Mucosa of gallbladder (tissue), 1 donor: ENCODE data around the gene HOXB3. TPM values are rescaled to one million over a fixed set of nuclear protein-coding genes. Genes with fewer than 3 reads are reported as not detected.

ENCODE experiments used
- DNase-seq: peaks from one replicate; pipeline ENCODE4 v3.0.0-alpha.2; 2020; ENCODE audit warnings: low spot score
- total RNA-seq: library from RNA; stranded (reverse); gene quantifications from one replicate; pipeline ENCODE4 v1.2.1, GENCODE V29; 2021
- donor health status: DM: no; HTN: no; CAD: no.

Gene HOXB3
- total RNA-seq, 1 donor from 2014 or later: 17.2 TPM

DNA sequence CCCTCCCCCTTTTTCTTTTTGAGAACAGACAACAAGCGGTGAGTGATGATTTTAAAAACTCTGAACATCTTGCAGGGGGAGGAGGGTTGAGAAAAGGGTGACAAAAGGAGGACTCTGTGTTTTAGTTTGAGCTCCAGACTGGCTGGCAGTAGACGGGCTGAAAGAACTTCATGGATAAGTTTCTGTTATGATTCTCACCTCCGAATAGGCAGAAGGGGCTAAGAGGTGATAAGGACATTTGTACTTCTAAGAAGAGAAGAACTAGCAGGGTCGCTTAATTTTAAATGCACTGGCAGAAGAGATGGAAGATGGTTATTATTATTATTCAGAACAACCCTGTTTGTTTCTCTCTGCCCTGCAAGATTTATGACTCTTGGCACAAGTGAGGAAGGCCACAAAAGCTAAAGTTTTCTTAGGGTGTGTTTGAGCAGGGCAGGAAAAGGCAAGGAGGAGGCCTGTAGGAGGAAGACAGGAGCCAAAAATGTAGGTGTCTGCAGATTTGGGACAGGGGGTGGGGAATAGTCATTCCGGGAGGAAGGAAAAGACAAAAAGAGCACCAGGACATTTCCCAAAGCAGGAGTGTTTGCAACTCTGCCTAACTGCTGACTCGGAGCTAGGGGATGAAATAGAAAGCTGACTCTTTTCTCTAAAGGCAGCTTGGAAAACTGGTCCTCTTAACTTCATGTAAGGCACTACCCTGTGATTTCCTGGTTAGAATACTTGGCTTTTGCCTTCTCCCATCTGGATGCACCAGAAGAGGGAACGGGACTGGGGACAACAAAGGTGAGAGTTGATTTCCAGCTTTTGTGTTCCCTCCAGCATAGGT lies 33.3 kb downstream of the HOXB3 start:
- DNase-seq: no peak

DNA sequence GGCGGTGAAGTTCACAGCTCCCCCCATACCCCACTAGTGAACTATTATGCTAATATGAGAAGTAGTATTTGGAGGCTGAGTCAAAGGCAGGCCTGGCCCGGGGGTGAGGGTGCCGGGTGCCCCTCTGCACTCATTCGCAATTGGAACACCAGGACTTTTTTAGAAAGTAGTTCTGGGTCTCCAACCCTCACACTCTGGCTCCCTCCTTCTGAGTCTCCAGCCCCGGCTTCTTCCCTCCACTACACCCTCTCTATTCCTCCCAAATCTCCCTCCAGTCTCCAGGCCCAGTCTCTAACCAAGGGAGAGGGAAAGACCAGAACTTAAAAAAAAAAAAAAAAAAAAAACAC lies 33.8 kb downstream of the HOXB3 start:
- DNase-seq: no peak

DNA sequence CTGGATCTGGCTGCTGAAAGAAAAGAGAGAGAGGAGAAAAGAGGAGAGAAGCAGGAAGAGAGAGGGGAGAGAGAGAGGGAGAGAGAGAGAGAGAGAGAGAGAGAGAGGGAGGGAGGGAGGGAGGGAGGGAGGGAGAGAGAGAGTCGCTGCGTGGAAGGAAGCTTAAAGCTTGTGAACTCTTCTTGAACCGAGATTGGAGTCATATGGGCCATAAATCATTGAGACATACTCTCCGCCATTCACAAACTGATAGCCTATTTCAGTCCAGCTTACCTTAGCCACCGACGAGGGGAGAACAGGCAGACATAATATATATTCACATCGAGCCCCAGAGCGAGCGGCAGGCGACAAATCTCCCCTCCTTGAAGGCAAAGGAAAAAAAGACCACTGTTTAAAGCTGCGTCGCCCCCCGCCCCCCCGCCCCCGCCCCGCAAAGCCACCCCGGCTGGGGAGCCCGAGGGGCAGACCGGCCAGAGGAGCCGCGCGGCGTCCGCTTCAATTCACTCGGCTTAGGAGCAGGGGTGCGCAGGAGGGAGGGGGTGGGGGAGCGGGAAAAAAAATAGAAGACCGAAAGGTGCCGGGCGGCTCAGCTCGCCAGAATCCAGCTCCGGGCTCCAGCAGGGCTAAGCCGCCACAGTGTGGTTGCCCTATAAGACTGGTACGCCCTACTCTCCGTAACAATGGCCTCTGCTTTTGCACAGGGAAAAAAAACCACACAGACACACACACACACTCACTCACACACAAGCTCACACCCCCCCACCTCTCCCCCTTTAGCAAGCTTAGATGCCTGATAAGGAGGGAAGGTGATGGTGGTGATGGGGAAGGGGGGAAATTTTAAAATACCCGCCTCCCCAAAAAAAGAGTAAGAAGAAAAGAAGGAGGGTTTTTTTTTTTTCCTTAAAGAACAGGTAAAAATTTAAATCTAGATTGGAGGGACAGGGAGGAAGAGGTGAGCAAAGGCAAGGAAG lies 34.5 kb downstream of the HOXB3 start:
- no peak for DNase-seq

GRCh38 chr17:48554412-48555257 lies 35.4 kb downstream of the HOXB3 start:
- DNase-seq: no peak

- DNase-seq: no peak
Observed at GRCh38 chr17:48553826-48554225, 36.2 kb downstream of the HOXB3 start.

DNA sequence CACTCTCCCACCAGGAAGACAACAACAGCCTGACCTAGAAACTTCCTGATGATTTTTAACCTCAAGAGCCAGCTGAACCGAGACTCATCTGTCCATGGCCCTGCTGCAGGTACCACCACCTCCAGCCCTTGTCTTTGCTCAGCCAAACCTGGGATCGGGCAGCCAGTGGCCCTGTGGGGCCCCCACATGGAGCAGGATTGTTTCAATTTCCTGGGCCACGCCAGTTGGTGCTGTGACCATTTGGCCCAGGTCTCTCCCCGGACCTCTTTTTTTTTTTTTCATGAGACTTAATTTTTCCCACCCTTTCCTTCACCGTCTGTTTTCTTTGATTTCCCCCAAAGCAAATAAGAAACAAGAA lies 36.9 kb downstream of the HOXB3 start:
- DNase-seq: no peak

DNA sequence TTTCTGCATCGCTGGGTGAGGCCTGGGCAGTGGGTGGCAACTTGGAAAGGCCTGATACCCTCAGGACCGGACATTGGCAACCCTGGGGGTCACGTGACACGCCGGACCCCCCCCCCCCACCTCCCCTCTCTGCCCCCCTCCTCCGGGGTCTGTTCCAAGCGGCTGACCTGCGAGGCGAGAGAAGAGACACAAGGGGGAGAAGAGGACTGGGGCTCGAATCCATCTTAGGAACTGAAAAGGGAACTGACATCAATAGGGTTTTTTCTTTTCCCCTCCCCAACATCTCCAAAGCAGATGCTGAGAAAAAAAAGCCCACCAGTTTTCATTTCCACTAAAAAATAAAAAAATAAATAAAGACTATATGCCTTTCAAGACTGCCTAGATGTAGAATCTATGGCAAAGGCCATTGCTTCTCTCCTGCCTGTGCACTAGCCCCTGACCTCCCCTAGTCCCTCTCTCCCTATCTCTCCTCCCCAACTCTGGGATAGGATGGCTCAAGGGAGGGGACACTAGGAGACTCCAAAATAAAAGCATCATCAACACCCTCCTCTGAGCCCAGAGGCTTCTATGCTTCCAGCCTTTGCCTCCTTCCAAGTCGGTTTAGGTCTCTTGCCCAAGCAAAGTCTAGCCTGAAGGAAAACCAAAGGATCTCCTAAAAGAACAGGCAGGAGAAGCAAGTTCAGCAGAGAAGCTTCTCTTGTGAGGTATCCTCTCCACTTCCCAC lies 37.4 kb downstream of the HOXB3 start:
- no peak for DNase-seq

DNA sequence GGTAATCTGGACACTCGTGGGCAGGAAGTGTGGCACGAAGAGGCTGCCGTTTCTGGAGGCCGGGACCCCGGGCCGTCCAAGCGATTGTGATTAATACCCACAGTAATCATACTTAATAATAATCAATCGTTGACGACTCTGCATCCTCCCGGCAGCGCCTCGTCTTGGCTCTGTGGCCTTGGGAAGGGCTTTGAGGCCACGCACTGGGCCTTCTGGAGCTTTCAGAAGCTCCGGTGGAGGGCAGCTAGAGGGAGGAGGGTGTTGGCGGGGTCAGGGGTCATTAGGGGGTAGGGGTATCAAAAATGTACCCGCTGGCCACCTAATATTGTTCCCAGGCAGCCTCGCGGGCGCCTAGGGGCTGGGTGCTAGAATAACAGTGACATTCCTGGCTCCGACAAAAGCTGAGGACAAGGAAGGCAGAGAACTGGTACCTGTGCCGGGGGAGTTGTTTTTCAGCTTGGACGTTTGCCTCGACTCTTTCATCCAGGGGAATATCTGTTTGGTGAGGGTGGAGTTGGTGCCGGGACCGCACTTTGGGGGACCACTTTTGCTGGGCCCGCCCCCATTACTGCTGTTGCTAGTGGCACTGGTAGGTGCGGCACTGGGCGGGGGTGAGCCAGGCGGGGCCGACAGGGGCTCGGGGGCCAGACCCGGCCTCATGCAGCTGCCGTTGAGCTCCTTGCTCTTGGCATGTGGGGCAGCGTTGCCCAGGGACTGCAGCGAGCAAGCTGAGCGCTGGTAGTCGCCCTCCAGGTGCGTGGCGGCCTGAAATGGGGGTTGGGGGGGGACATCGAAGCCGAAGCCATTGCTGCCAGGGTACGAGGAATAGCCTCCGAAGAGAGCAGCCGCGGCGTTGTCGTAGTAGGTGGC lies 38.2 kb downstream of the HOXB3 start:
- DNase-seq: no peak

DNA sequence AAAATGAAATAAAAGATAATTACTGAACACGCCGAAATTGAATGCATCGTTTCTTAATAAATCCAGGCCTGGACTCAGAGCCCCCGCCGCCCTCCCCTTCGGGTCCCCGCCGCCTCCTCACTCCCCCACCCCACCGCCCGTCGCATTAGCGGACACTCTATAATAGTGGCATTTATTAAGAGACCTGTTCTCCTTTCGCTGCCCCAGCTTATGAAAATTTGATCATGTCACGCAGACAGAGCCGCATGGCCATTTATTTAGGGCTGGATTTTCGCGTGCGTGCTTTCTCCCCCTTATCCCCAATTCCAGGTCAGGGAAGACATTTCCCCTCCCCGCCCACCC lies 38.9 kb downstream of the HOXB3 start:
- no peak for DNase-seq

DNA sequence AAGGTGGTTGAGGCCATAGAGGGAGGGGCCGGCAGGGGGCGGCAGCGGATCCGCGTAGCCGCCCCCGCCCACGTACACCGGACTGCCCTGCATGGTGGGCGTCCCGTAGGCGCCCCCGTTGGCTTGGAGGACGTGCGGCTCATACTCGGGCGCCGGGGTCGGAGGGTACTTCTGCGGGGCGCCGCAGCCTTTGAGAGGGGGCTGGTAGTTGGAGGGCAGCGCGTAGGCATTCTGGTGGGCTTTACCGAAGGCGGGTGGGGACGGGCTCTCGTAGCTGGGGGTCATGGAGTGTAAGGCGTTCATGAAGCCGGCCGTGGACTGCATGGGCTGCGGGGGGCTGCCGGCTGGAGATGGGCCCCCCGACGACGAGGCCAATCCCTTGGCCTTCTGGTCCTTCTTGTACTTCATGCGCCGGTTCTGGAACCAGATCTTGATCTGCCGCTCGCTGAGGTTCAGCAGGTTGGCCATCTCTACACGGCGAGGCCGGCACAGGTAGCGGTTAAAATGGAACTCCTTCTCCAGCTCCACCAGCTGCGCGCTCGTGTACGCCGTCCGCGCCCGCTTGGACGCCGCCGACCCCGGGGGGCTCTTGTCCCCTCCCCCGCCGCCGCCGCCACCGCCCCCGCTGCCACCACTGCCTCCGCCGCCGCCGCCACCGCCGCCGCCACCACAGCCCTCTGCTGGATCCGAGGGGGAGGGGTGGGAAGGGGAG lies 39.4 kb downstream of the HOXB3 start:
- DNase-seq: no peak

DNA sequence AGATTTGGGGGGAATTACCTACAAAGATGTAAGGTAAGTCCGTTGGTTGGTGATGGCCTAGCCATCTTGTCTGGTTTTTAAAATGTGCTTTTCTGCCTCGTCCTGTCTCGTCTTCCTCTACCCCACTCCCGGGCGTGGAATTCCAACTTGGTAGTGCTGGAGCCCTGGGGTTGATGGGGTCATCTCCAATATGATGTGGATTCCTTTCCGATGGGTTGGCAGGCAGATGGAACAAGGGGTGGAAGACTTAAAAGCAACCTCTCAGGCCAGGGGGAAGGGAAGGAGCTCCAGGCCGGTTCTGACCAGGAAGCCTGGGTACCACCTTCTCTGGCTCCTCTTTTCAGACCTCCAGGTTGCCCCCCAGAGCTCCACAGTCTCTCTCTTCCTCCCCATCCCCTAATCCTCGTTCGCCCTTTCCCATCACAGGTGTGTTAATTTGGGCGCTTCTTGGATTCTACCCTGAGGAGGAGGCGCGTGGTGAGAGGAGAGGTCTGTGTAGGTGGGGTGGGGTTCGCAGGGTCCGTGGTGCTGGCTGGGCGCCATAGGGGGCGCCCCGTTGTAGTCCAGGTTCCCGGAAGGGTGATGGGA lies 40.0 kb downstream of the HOXB3 start:
- no peak for DNase-seq

DNA sequence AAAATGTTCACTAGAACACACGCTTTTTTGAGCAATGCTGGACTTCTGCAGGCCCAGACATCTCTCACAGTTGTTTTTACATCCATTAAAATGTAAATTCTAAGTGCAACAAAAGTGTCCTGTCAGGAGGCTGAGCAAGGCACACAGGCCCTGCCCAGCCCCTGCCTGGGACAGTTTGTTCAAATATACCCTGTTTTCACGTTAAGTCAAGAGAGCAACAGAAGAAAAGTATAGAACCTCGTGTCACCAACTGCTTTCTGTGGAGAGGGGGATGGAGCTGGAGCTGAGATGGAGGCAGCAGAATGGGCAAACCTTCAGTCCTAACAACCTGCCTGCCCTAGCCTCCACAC lies 40.8 kb downstream of the HOXB3 start:
- no peak for DNase-seq

- no peak for DNase-seq
Observed at GRCh38 chr17:48548523-48549280, 41.3 kb downstream of the HOXB3 start.

GRCh38 chr17:48547808-48548522 lies 42.1 kb downstream of the HOXB3 start:
- no peak for DNase-seq

DNA sequence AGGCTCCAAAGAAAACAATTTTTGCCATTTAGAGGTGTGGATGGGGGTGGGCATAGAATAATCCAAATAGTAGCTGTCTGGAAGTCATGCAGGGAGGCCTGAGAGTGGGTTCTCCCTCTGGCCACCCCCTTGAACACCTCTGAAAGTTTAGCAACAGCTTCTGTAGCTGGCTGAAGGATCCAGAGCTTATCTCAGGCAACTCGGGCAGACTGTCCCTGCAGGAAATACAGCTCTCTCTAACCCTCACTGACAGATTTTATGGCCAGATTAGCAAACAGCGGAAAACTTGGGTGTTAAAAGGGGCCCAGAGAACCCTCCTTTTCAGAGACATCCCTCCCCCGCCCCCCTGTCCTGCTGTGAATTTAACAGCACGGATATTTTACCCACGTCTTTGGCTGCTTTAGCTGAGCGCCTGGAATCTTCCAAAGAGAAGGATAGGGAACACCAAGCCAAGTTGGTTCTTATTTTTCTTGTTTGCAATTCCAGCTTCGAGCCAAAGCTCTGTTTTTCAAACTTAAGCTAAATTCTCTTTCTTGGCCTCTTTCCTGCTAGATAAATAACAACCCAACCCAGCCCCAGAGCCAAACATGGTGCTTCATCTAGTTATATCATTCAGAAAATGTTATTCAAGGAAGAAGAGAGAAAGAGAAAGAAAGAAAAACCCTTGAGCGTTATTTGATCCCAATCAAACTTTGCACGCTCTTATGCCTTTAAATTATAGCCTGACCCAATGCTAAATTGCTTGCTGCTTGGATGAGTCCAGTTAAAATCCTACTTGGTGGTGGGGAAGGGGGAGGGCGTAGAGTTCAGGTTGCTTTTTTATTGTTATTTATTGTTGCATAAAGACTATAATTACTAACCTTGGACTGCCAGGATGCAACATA lies 42.9 kb downstream of the HOXB3 start:
- no peak for DNase-seq

- no peak for DNase-seq
Observed at GRCh38 chr17:48546137-48546923, 43.7 kb downstream of the HOXB3 start.
